GM12878 (cell line): ENCODE results near the gene ADRB1. TPM values are rescaled to one million over a fixed set of nuclear protein-coding genes. Genes with fewer than 3 reads are reported as not detected.

Experiments
- ATAC-seq: fragments of 200-7000 bp; cut with Tn5 transposase; 3 replicates; pipeline ENCODE4 v1.9.1; 2020; ENCODE audit warnings: mild to moderate bottlenecking, moderate library complexity
- BruUV-seq: library from RNA; stranded (reverse); fragments of 400-500 nt; replicated peaks from 2 replicates; lab custom pipeline; 2021; lab: Mats Ljungman, UMichigan
- CTCF ChIA-PET: fragments of 300-600 bp; sonication (Branson Sonifier 250); formaldehyde crosslinking; extraction: SDS; loops from one replicate; lab custom pipeline; 2021; ENCODE audit warnings: inconsistent platforms; lab: Yijun Ruan, JAX
- POLR2A ChIA-PET: fragments of 350-600 bp; formaldehyde crosslinking; extraction: SDS; loops from one replicate; lab custom pipeline; 2021; ENCODE audit warnings: inconsistent platforms; lab: Charles Lee
- RAD21 ChIA-PET: fragments of 300-600 bp; sonication (Branson Sonifier 250); formaldehyde crosslinking; loops from one replicate; lab custom pipeline; 2023; ENCODE audit warnings: antibody characterized with exemption; ENCODE audit not compliant: unreplicated experiment; lab: Charles Lee
- SMC1A ChIA-PET: fragments of 300-600 bp; sonication (Branson Sonifier 250); formaldehyde crosslinking; loops from one replicate; lab custom pipeline; 2023; ENCODE audit not compliant: unreplicated experiment, uncharacterized antibody; lab: Charles Lee
- DNase-seq: peaks from one replicate; pipeline ENCODE4 v3.0.0-alpha.2; 2011; ENCODE audit warnings: low read depth, low spot score
- FAIRE-seq: peaks from 3 replicates; lab custom pipeline; 2011; peaks lifted over from hg19 to GRCh38; lab: Jason Lieb, UNC
- H2AFZ ChIP-seq: 2 replicates; pipeline ENCODE4 v1.6.0; 2011; ENCODE audit warnings: low read depth, low read length, control low read depth; ENCODE audit not compliant: control insufficient read depth
- H3K27ac ChIP-seq: 2 replicates; pipeline ENCODE4 v1.5.1; 2011; ENCODE audit warnings: control low read depth; ENCODE audit not compliant: control insufficient read depth, insufficient read depth
- H3K27me3 ChIP-seq, 2 experiments: replicated peaks in 1 of 2; 2 replicates each; pipeline versions ENCODE4 v1.6.0 to v1.6.1; 2011; ENCODE audit warnings: low read length in 1 of 2; ENCODE audit not compliant: control insufficient read depth in 2 of 2, insufficient read depth in 2 of 2
- H3K36me3 ChIP-seq, 2 experiments: 2 replicates each; pipeline ENCODE4 v1.5.1; 2011; ENCODE audit warnings: low read length in 1 of 2; ENCODE audit not compliant: control insufficient read depth in 2 of 2, insufficient read depth in 2 of 2
- H3K4me1 ChIP-seq: 2 replicates; pipeline ENCODE4 v1.6.1; 2011; ENCODE audit warnings: mild to moderate bottlenecking, low read length, moderate library complexity, mixed read lengths; ENCODE audit not compliant: control insufficient read depth, insufficient read depth
- H3K4me2 ChIP-seq: 2 replicates; pipeline ENCODE4 v1.6.0; 2011; ENCODE audit warnings: control low read depth; ENCODE audit not compliant: control insufficient read depth, insufficient read depth
- H3K4me3 ChIP-seq: fragments of 200-600 bp; sonication (generic); 2 replicates; pipeline ENCODE4 v1.5.1; 2016
- H3K79me2 ChIP-seq: 2 replicates; pipeline ENCODE4 v1.6.0; 2011; ENCODE audit warnings: low read length; ENCODE audit not compliant: control insufficient read depth, insufficient read depth
- H3K9ac ChIP-seq: 2 replicates; pipeline ENCODE4 v1.8.0; 2011; ENCODE audit warnings: low read length, control low read depth, mixed read lengths; ENCODE audit not compliant: control insufficient read depth, insufficient read depth
- H3K9me3 ChIP-seq: replicated peaks from 3 replicates; pipeline ENCODE4 v1.5.1; 2011; ENCODE audit warnings: mild to moderate bottlenecking, low read length; ENCODE audit not compliant: control insufficient read depth, insufficient read depth
- H4K20me1 ChIP-seq: 2 replicates; pipeline ENCODE4 v1.6.0; 2011; ENCODE audit not compliant: control insufficient read depth, insufficient read depth
- IKZF1 ChIP-seq: fragments of 450-650 bp; conservative IDR thresholded peaks from 2 replicates; pipeline ENCODE4 v1.6.1; 2017; ENCODE audit warnings: antibody characterized with exemption, mild to moderate bottlenecking
- LARP7 ChIP-seq: fragments of 450-650 bp; IDR thresholded peaks from 2 replicates; pipeline ENCODE4 v1.6.1; 2017; ENCODE audit warnings: mild to moderate bottlenecking
- TARDBP ChIP-seq: IDR thresholded peaks from 2 replicates; pipeline ENCODE4 v1.6.1; 2016; ENCODE audit warnings: borderline replicate concordance
- WGBS: methylation state at CpG from one replicate; pipeline ENCODE4 v1.1.6; 2016; ENCODE audit warnings: low lambda C conversion rate; ENCODE audit not compliant: insufficient replicate concordance, insufficient coverage; ENCODE audit errors: missing lambda C conversion rate; 5-methylcytosine and 5-hydroxymethylcytosine counted together
- in situ Hi-C: fragments of 300-500 bp; cut with MboI; formaldehyde crosslinking; loops from 9 replicates; pipeline ENCODE4 v1.14.3; 2018; ENCODE audit warnings: mixed read lengths
- intact Hi-C: fragments of 100-400 bp; cut with micrococcal nuclease; formaldehyde crosslinking; loops from one replicate; pipeline ENCODE4 v1.14.2; 2022; ENCODE audit not compliant: unreplicated experiment
- polyA plus RNA-seq, 11 experiments: library from polyadenylated mRNA; depleted of rRNA in 4 of 11; unstranded in 6 of 11; stranded (reverse) in 5 of 11; fragments of >200 nt; fragmentation: Nextera tagmentation in 4 of 11; fragmentation: Illumina TruSeq in 1 of 11; extraction: Ambion mirVana in 4 of 11; extraction: Trizol in 1 of 11; gene quantifications; 1 replicate in 1 of 11; 2 replicates in 10 of 11; pipeline versions ENCODE4 v1.2.1 to v1.2.3, GENCODE V29; 2011 to 2016; ENCODE audit warnings: inconsistent platforms in 2 of 11, missing spikeins in 2 of 11, low read depth in 1 of 11
- total RNA-seq, 4 experiments: library from RNA; depleted of rRNA in 3 of 4; stranded (reverse); fragments of >200 nt in 3 of 4; fragmentation: Illumina TruSeq in 1 of 4; extraction: Trizol in 1 of 4; gene quantifications; 2 replicates each; pipeline versions ENCODE4 v1.2.1 to v1.2.3, GENCODE V29; 2013 to 2021
- TF ChIP-seq, protein P1 (sequence below): fragments of 450-650 bp; IDR thresholded peaks from 2 replicates; pipeline ENCODE4 v1.6.1; 2014; ENCODE audit warnings: mild to moderate bottlenecking
- TF ChIP-seq, protein P2 (sequence below): IDR thresholded peaks from 2 replicates; pipeline ENCODE4 v1.6.1; 2011; ENCODE audit warnings: borderline replicate concordance, low read depth, mild to moderate bottlenecking, moderate library complexity, low read length; ENCODE audit not compliant: insufficient read depth, poor library complexity, severe bottlenecking
- TF ChIP-seq, protein P3 (sequence below): fragments of 450-650 bp; IDR thresholded peaks from 2 replicates; pipeline ENCODE4 v1.6.1; 2016; ENCODE audit warnings: mild to moderate bottlenecking, moderate library complexity, borderline replicate concordance

ADRB1 gene
- total and polyA plus RNA-seq, 10 of the 15 experiments (the other 5 are each of a cell fraction or from before 2014, with no cell fraction given) = 0.26 to 4.5 (median 1.1) TPM

GRCh38 chr10:114027951-114028350, 15.7 kb upstream of the ADRB1 start (continued):
- TF ChIP-seq, protein P1, sequence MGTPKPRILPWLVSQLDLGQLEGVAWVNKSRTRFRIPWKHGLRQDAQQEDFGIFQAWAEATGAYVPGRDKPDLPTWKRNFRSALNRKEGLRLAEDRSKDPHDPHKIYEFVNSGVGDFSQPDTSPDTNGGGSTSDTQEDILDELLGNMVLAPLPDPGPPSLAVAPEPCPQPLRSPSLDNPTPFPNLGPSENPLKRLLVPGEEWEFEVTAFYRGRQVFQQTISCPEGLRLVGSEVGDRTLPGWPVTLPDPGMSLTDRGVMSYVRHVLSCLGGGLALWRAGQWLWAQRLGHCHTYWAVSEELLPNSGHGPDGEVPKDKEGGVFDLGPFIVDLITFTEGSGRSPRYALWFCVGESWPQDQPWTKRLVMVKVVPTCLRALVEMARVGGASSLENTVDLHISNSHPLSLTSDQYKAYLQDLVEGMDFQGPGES = no peak
- no peak for TF ChIP-seq LARP7

GRCh38 chr10:114028425-114028824, 15.2 kb upstream of the ADRB1 start:
- in situ Hi-C loops = no loop called here
- Histone ChIP-seq H3K4me3 (no peak overlapping the region), H2AFZ (no peak overlapping the region), H3K4me1 (peaks cover 25% of the 10 kb centered on the region), H3K9me3 (no peaks in the 10 kb centered on the region), H3K79me2 (no peaks in the 10 kb centered on the region), H4K20me1 (no peaks in the 10 kb centered on the region), H3K4me2 (no peak overlapping the region), H3K27ac (no peak overlapping the region), H3K36me3 (no peaks in the 10 kb centered on the region), H3K27me3 (no peaks in the 10 kb centered on the region; a peak in 1 of 4 replicates), H3K9ac (no peak overlapping the region)
- RAD21 ChIA-PET = no interaction called here
- DNase-seq = no peak
- POLR2A ChIA-PET = no interaction called here
- BruUV-seq = no TSS peak
- TF ChIP-seq, protein P2, sequence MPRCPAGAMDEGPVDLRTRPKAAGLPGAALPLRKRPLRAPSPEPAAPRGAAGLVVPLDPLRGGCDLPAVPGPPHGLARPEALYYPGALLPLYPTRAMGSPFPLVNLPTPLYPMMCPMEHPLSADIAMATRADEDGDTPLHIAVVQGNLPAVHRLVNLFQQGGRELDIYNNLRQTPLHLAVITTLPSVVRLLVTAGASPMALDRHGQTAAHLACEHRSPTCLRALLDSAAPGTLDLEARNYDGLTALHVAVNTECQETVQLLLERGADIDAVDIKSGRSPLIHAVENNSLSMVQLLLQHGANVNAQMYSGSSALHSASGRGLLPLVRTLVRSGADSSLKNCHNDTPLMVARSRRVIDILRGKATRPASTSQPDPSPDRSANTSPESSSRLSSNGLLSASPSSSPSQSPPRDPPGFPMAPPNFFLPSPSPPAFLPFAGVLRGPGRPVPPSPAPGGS = peak; percentile 59
- TF ChIP-seq, protein P3, sequence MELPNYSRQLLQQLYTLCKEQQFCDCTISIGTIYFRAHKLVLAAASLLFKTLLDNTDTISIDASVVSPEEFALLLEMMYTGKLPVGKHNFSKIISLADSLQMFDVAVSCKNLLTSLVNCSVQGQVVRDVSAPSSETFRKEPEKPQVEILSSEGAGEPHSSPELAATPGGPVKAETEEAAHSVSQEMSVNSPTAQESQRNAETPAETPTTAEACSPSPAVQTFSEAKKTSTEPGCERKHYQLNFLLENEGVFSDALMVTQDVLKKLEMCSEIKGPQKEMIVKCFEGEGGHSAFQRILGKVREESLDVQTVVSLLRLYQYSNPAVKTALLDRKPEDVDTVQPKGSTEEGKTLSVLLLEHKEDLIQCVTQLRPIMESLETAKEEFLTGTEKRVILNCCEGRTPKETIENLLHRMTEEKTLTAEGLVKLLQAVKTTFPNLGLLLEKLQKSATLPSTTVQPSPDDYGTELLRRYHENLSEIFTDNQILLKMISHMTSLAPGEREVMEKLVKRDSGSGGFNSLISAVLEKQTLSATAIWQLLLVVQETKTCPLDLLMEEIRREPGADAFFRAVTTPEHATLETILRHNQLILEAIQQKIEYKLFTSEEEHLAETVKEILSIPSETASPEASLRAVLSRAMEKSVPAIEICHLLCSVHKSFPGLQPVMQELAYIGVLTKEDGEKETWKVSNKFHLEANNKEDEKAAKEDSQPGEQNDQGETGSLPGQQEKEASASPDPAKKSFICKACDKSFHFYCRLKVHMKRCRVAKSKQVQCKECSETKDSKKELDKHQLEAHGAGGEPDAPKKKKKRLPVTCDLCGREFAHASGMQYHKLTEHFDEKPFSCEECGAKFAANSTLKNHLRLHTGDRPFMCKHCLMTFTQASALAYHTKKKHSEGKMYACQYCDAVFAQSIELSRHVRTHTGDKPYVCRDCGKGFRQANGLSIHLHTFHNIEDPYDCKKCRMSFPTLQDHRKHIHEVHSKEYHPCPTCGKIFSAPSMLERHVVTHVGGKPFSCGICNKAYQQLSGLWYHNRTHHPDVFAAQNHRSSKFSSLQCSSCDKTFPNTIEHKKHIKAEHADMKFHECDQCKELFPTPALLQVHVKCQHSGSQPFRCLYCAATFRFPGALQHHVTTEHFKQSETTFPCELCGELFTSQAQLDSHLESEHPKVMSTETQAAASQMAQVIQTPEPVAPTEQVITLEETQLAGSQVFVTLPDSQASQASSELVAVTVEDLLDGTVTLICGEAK = no peak
- no peak for TF ChIP-seq IKZF1
- TF ChIP-seq TARDBP = no peak
- no peak for FAIRE-seq
- CTCF ChIA-PET = interaction anchor here (1.1 kb wide), 1 partner anchor 50 kb away, joined by 3 read pairs; no protein-coding TSS in a partner anchor
- intact Hi-C loops = loop anchor here (5.0 kb wide), 1 partner anchor 69 kb away; no protein-coding TSS in a partner anchor
- SMC1A ChIA-PET = no interaction called here
- no peak for ATAC-seq
- 98% methylated on average over 4 of the region's 4 CpGs for WGBS
